GM12878 (cell line): ENCODE data around the gene SHISA4. TPM values are rescaled to one million over a fixed set of nuclear protein-coding genes. Genes with fewer than 3 reads are reported as not detected.

Experiments
- ATAC-seq: fragments of 200-7000 bp; cut with Tn5 transposase; 3 replicates; pipeline ENCODE4 v1.9.1; 2020; ENCODE audit warnings: mild to moderate bottlenecking, moderate library complexity
- BruUV-seq: library from RNA; stranded (reverse); fragments of 400-500 nt; replicated peaks from 2 replicates; lab custom pipeline; 2021; lab: Mats Ljungman, UMichigan
- CTCF ChIA-PET: fragments of 300-600 bp; sonication (Branson Sonifier 250); formaldehyde crosslinking; extraction: SDS; loops from one replicate; lab custom pipeline; 2021; ENCODE audit warnings: inconsistent platforms; lab: Yijun Ruan, JAX
- POLR2A ChIA-PET: fragments of 350-600 bp; formaldehyde crosslinking; extraction: SDS; loops from one replicate; lab custom pipeline; 2021; ENCODE audit warnings: inconsistent platforms; lab: Charles Lee
- RAD21 ChIA-PET: fragments of 300-600 bp; sonication (Branson Sonifier 250); formaldehyde crosslinking; loops from one replicate; lab custom pipeline; 2023; ENCODE audit warnings: antibody characterized with exemption; ENCODE audit not compliant: unreplicated experiment; lab: Charles Lee
- SMC1A ChIA-PET: fragments of 300-600 bp; sonication (Branson Sonifier 250); formaldehyde crosslinking; loops from one replicate; lab custom pipeline; 2023; ENCODE audit not compliant: unreplicated experiment, uncharacterized antibody; lab: Charles Lee
- DNase-seq: peaks from one replicate; pipeline ENCODE4 v3.0.0-alpha.2; 2011; ENCODE audit warnings: low read depth, low spot score
- FAIRE-seq: peaks from 3 replicates; lab custom pipeline; 2011; peaks lifted over from hg19 to GRCh38; lab: Jason Lieb, UNC
- H2AFZ ChIP-seq: 2 replicates; pipeline ENCODE4 v1.6.0; 2011; ENCODE audit warnings: low read depth, low read length, control low read depth; ENCODE audit not compliant: control insufficient read depth
- H3K27ac ChIP-seq: 2 replicates; pipeline ENCODE4 v1.5.1; 2011; ENCODE audit warnings: control low read depth; ENCODE audit not compliant: control insufficient read depth, insufficient read depth
- H3K27me3 ChIP-seq, 2 experiments: replicated peaks in 1 of 2; 2 replicates each; pipeline versions ENCODE4 v1.6.0 to v1.6.1; 2011; ENCODE audit warnings: low read length in 1 of 2; ENCODE audit not compliant: control insufficient read depth in 2 of 2, insufficient read depth in 2 of 2
- H3K36me3 ChIP-seq, 2 experiments: 2 replicates each; pipeline ENCODE4 v1.5.1; 2011; ENCODE audit warnings: low read length in 1 of 2; ENCODE audit not compliant: control insufficient read depth in 2 of 2, insufficient read depth in 2 of 2
- H3K4me1 ChIP-seq: 2 replicates; pipeline ENCODE4 v1.6.1; 2011; ENCODE audit warnings: mild to moderate bottlenecking, low read length, moderate library complexity, mixed read lengths; ENCODE audit not compliant: control insufficient read depth, insufficient read depth
- H3K4me2 ChIP-seq: 2 replicates; pipeline ENCODE4 v1.6.0; 2011; ENCODE audit warnings: control low read depth; ENCODE audit not compliant: control insufficient read depth, insufficient read depth
- H3K4me3 ChIP-seq: fragments of 200-600 bp; sonication (generic); 2 replicates; pipeline ENCODE4 v1.5.1; 2016
- H3K79me2 ChIP-seq: 2 replicates; pipeline ENCODE4 v1.6.0; 2011; ENCODE audit warnings: low read length; ENCODE audit not compliant: control insufficient read depth, insufficient read depth
- H3K9ac ChIP-seq: 2 replicates; pipeline ENCODE4 v1.8.0; 2011; ENCODE audit warnings: low read length, control low read depth, mixed read lengths; ENCODE audit not compliant: control insufficient read depth, insufficient read depth
- H3K9me3 ChIP-seq: replicated peaks from 3 replicates; pipeline ENCODE4 v1.5.1; 2011; ENCODE audit warnings: mild to moderate bottlenecking, low read length; ENCODE audit not compliant: control insufficient read depth, insufficient read depth
- H4K20me1 ChIP-seq: 2 replicates; pipeline ENCODE4 v1.6.0; 2011; ENCODE audit not compliant: control insufficient read depth, insufficient read depth
- POLR2A ChIP-seq: IDR thresholded peaks from 2 replicates; pipeline ENCODE4 v1.6.1; 2011; ENCODE audit warnings: low read depth, mild to moderate bottlenecking, low read length
- SMAD5 ChIP-seq: IDR thresholded peaks from 2 replicates; pipeline ENCODE4 v1.6.1; 2016; ENCODE audit warnings: antibody characterized with exemption, low read depth
- ZNF687 ChIP-seq: fragments of 450-650 bp; IDR thresholded peaks from 2 replicates; pipeline ENCODE4 v1.6.1; 2017; ENCODE audit warnings: mild to moderate bottlenecking, moderate library complexity
- WGBS: methylation state at CpG from one replicate; pipeline ENCODE4 v1.1.6; 2016; ENCODE audit warnings: low lambda C conversion rate; ENCODE audit not compliant: insufficient replicate concordance, insufficient coverage; ENCODE audit errors: missing lambda C conversion rate; 5-methylcytosine and 5-hydroxymethylcytosine counted together
- in situ Hi-C: fragments of 300-500 bp; cut with MboI; formaldehyde crosslinking; loops from 9 replicates; pipeline ENCODE4 v1.14.3; 2018; ENCODE audit warnings: mixed read lengths
- intact Hi-C: fragments of 100-400 bp; cut with micrococcal nuclease; formaldehyde crosslinking; loops from one replicate; pipeline ENCODE4 v1.14.2; 2022; ENCODE audit not compliant: unreplicated experiment
- polyA plus RNA-seq, 11 experiments: library from polyadenylated mRNA; depleted of rRNA in 4 of 11; unstranded in 6 of 11; stranded (reverse) in 5 of 11; fragments of >200 nt; fragmentation: Nextera tagmentation in 4 of 11; fragmentation: Illumina TruSeq in 1 of 11; extraction: Ambion mirVana in 4 of 11; extraction: Trizol in 1 of 11; gene quantifications; 1 replicate in 1 of 11; 2 replicates in 10 of 11; pipeline versions ENCODE4 v1.2.1 to v1.2.3, GENCODE V29; 2011 to 2016; ENCODE audit warnings: inconsistent platforms in 2 of 11, missing spikeins in 2 of 11, low read depth in 1 of 11
- total RNA-seq, 4 experiments: library from RNA; depleted of rRNA in 3 of 4; stranded (reverse); fragments of >200 nt in 3 of 4; fragmentation: Illumina TruSeq in 1 of 4; extraction: Trizol in 1 of 4; gene quantifications; 2 replicates each; pipeline versions ENCODE4 v1.2.1 to v1.2.3, GENCODE V29; 2013 to 2021

SHISA4 gene
- total and polyA plus RNA-seq, 10 of the 15 experiments (the other 5 are each of a cell fraction or from before 2014, with no cell fraction given), result 0.07 TPM; not detected in 8

GRCh38 chr1:201880928-201881571, 7.6 kb upstream of the SHISA4 start:
- FAIRE-seq, result no peak
- intact Hi-C loops, result no loop called here
- CTCF ChIA-PET, result interaction anchor here (0.7 to 9.1 kb wide), 13 partner anchors 11 to 274 kb away, joined by 3 to 99 read pairs (median 4); no protein-coding TSS in a partner anchor
- no peaks in the 10 kb centered on the region for H4K20me1 ChIP-seq
- SMC1A ChIA-PET, result interaction anchor here (1.4 to 2.1 kb wide), 5 partner anchors 15 to 237 kb away, joined by 3 to 9 read pairs (median 5); no protein-coding TSS in a partner anchor
- WGBS, result 43% methylated on average over 6 of the region's 6 CpGs
- no TSS peak for BruUV-seq
- in situ Hi-C loops, result no loop called here
- TF ChIP-seq SMAD5, result 0 out of 2 replicates have a peak, but pooled peaks have one; percentile 18
- 0 out of 2 replicates have a peak, but pooled peaks have one; percentile 0 for TF ChIP-seq POLR2A
- TF ChIP-seq ZNF687, result no peak
- H3K9ac ChIP-seq, result no peak overlapping the region
- no peak overlapping the region for H3K27ac ChIP-seq
- H3K4me1 ChIP-seq, result peaks cover 5% of the 10 kb centered on the region; the same call in 1 of the 2 replicates
- DNase-seq, result no peak
- H3K36me3 ChIP-seq, result peaks cover under 1 to 4% of the 10 kb centered on the region in 2 experiments; a peak in 2 of 4 replicates
- no peak overlapping the region for H3K4me2 ChIP-seq
- POLR2A ChIA-PET, result interaction anchor here (0.5 kb wide), 1 partner anchor 112 kb away, joined by 5 read pairs; no protein-coding TSS in a partner anchor
- H3K79me2 ChIP-seq, result no peaks in the 10 kb centered on the region
- H3K4me3 ChIP-seq, result no peak overlapping the region
- RAD21 ChIA-PET, result interaction anchor here (1.0 to 1.4 kb wide), 4 partner anchors 15 to 119 kb away, joined by 3 read pairs; no protein-coding TSS in a partner anchor
- no peaks in the 10 kb centered on the region for H3K27me3 ChIP-seq
- no peaks in the 10 kb centered on the region for H3K9me3 ChIP-seq
- ATAC-seq, result no peak
- H2AFZ ChIP-seq, result no peak overlapping the region
